ENCODE measurements around the gene SMARCD1.
A peak's percentile ranks its signal among the peaks of the same experiment; 100 is the strongest.

The SMARCD1 gene

DNA sequence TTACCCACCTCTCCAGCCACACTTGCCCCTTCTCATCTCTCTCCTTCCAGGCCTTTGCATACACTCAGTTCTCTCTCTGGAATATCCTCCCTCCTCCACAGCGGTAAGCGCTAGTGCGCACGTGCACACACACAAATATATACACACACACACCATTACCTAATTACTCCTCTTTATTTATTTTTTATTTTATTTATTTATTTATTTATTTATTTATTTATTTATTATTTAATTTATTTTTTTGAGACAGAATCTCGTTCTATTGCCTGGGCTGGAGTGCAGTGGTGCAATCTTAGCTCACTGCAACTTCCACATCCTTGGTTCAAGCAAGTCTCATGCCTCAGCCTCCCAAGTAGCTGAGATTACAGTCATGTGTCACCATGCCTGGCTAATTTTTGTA, 16.1 kb upstream of the SMARCD1 start:
- no peak overlapping the region for H3K4me3 ChIP-seq (ENCODE audit: severe bottlenecking)
- H3K27me3 ChIP-seq (ENCODE audit: insufficient read depth, poor library complexity, severe bottlenecking) = no peaks in the 10 kb centered on the region
- H3K4me1 ChIP-seq (ENCODE audit: insufficient read depth, poor library complexity, severe bottlenecking) = no peaks in the 10 kb centered on the region
- no peaks in the 10 kb centered on the region for H3K36me3 ChIP-seq (ENCODE audit: low read depth)
- no peaks in the 10 kb centered on the region for H3K9me3 ChIP-seq (ENCODE audit: severe bottlenecking)
- no peak overlapping the region for H3K27ac ChIP-seq (ENCODE audit: poor library complexity, severe bottlenecking)
- DNase-seq (ENCODE audit: low spot score) = no peak
- TF ChIP-seq, protein P1, sequence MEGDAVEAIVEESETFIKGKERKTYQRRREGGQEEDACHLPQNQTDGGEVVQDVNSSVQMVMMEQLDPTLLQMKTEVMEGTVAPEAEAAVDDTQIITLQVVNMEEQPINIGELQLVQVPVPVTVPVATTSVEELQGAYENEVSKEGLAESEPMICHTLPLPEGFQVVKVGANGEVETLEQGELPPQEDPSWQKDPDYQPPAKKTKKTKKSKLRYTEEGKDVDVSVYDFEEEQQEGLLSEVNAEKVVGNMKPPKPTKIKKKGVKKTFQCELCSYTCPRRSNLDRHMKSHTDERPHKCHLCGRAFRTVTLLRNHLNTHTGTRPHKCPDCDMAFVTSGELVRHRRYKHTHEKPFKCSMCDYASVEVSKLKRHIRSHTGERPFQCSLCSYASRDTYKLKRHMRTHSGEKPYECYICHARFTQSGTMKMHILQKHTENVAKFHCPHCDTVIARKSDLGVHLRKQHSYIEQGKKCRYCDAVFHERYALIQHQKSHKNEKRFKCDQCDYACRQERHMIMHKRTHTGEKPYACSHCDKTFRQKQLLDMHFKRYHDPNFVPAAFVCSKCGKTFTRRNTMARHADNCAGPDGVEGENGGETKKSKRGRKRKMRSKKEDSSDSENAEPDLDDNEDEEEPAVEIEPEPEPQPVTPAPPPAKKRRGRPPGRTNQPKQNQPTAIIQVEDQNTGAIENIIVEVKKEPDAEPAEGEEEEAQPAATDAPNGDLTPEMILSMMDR (IDR thresholded peaks at IDR 0.05; ENCODE audit: poor library complexity, severe bottlenecking) = no peak
- no peak for ATAC-seq (ENCODE audit: low read depth)

DNA sequence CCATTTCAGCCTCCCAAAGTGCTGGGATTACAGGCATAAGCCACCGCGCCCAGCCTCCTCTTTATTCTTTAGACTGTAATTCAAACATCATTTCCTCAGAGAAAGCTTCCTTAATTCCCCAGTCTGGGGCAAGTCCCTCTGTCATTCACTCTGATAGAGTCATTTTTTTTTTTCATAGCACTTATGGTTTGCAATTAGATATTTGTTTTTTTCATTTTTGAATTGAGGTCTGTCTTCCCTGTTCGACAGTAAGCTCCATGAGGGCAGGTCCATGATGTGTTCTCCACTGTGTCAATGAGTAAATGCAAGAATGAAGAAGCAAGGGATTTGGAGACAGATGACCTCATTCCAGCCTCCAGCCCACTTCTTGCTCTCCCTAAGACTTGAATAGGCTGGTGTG, 15.6 kb upstream of the SMARCD1 start:
- no peak for DNase-seq (ENCODE audit: low spot score)
- no peaks in the 10 kb centered on the region for H3K9me3 ChIP-seq (ENCODE audit: severe bottlenecking)
- H3K4me1 ChIP-seq (ENCODE audit: insufficient read depth, poor library complexity, severe bottlenecking) = no peaks in the 10 kb centered on the region
- no peak overlapping the region for H3K4me3 ChIP-seq (ENCODE audit: severe bottlenecking)
- no peaks in the 10 kb centered on the region for H3K36me3 ChIP-seq (ENCODE audit: low read depth)
- ATAC-seq (ENCODE audit: low read depth) = no peak
- no peak overlapping the region for H3K27ac ChIP-seq (ENCODE audit: poor library complexity, severe bottlenecking)
- no peaks in the 10 kb centered on the region for H3K27me3 ChIP-seq (ENCODE audit: insufficient read depth, poor library complexity, severe bottlenecking)
- TF ChIP-seq, protein P1 (IDR thresholded peaks at IDR 0.05; ENCODE audit: poor library complexity, severe bottlenecking) = no peak

DNA sequence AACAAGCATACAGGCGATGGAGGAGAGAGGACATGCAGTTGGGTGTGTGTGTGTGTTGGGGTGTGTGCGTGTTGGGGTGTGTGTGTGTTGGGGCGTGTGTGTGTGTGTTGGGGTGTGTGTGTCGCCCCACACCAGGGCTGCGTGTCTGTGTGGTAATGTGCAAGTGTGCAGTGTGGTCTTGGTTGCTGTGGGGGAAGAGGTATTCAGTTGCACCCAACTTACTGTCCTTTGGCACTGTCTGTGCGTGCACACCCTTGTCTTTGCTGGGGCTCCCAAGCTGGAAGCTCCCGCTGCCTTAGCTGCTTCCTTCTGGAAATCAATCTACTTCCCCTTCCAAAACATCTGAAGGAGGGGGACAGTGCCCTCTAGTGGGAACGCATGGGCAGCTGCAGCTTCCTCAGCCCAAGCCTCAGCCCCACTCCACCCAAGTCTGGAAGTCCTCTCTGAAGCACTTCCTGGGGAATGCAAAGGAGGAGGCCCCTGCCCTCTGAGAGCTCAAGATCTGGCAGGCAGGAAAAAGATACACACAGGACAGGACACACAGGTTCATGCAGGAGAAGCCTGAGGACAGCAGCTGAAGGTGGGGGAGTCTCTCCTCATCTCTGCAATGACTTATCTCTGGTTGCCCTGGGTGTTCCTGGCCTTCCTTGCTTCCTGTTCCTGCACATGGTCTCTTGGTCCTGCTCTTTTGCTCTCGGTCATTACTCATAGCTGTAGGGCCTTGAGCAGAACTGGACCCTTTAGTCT, 14.7 kb upstream of the SMARCD1 start:
- ATAC-seq (ENCODE audit: low read depth) = peak; percentile 63
- H3K4me3 ChIP-seq (ENCODE audit: severe bottlenecking) = no peak overlapping the region

DNA sequence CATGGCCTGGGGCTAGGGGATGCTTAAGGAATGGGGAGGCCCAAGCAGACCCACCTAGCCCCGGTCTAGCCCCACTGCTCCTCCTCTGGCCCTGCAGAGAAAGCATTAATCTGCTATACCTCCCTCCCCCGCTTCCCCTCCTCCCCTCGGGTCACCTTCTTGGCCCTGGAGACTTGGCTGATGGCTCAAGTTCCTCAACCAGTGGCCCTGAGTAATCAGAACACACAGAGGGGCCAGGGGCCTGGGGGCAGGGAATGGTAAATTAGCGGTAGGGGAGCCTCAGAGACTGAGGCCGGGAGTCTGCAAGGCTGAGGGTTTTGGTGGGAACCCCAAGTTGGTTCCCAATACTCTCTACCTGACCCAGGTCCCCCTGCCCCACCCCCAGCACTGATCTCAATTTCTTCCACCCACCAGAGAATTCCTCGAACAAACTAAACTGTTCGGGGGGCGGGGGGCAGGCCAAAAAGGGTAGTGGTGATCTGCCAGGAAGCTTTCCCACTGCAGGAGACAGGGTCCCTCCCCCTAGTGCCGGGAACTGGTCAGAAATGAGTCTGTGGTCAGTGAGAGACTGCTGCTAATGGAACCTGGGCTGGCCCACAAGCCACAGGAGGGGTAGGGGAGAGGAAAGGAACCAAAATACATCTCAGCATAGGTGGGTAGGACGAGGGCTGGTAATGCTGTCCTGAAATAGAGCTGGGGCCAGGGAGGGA, 12.8 kb upstream of the SMARCD1 start:
- DNase-seq (ENCODE audit: low spot score) (no peak), ATAC-seq (ENCODE audit: low read depth) (no peak)
- no peak overlapping the region for H3K27ac ChIP-seq (ENCODE audit: poor library complexity, severe bottlenecking)
- H3K36me3 ChIP-seq (ENCODE audit: low read depth) = no peaks in the 10 kb centered on the region
- no peaks in the 10 kb centered on the region for H3K9me3 ChIP-seq (ENCODE audit: severe bottlenecking)
- no peaks in the 10 kb centered on the region for H3K4me1 ChIP-seq (ENCODE audit: insufficient read depth, poor library complexity, severe bottlenecking)
- no peak overlapping the region for H3K4me3 ChIP-seq (ENCODE audit: severe bottlenecking)
- H3K27me3 ChIP-seq (ENCODE audit: insufficient read depth, poor library complexity, severe bottlenecking) = no peaks in the 10 kb centered on the region
- TF ChIP-seq, protein P1 (IDR thresholded peaks at IDR 0.05; ENCODE audit: poor library complexity, severe bottlenecking) = no peak

More for the DNA sequence above, 14.7 kb upstream of the SMARCD1 start:
- Histone ChIP-seq H3K36me3 (ENCODE audit: low read depth) (no peaks in the 10 kb centered on the region), H3K27ac (ENCODE audit: poor library complexity, severe bottlenecking) (no peak overlapping the region), H3K9me3 (ENCODE audit: severe bottlenecking) (no peaks in the 10 kb centered on the region), H3K27me3 (ENCODE audit: insufficient read depth, poor library complexity, severe bottlenecking) (no peaks in the 10 kb centered on the region), H3K4me1 (ENCODE audit: insufficient read depth, poor library complexity, severe bottlenecking) (no peaks in the 10 kb centered on the region)
- peak; percentile 69 for DNase-seq (ENCODE audit: low spot score)
- TF ChIP-seq, protein P1 (IDR thresholded peaks at IDR 0.05; ENCODE audit: poor library complexity, severe bottlenecking) = peak; percentile 91

DNA sequence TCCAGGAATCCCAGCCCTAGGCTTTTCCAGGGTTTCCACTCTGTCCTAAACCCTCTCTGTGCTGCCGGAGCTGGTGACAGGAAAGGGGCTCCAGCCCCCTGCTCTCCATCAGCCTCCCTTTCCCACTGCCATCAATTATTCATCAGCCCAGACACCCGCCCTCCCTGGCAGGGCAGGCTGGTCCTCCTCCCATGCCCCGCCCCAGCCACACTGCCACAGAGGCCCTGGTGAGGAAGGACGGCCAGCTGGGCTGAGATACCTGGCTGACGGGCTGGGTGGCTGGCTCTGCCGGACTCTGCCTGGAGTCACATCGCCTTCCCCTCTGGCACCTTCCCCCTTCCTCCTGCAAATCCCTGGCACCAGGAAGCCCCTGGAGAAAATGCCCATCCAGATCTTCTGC, 11.9 kb upstream of the SMARCD1 start:
- no peaks in the 10 kb centered on the region for H3K9me3 ChIP-seq (ENCODE audit: severe bottlenecking)
- no peak overlapping the region for H3K27ac ChIP-seq (ENCODE audit: poor library complexity, severe bottlenecking)
- H3K4me3 ChIP-seq (ENCODE audit: severe bottlenecking) = no peak overlapping the region
- DNase-seq (ENCODE audit: low spot score) (no peak), ATAC-seq (ENCODE audit: low read depth) (no peak)
- no peaks in the 10 kb centered on the region for H3K36me3 ChIP-seq (ENCODE audit: low read depth)
- H3K27me3 ChIP-seq (ENCODE audit: insufficient read depth, poor library complexity, severe bottlenecking) = no peaks in the 10 kb centered on the region
- no peaks in the 10 kb centered on the region for H3K4me1 ChIP-seq (ENCODE audit: insufficient read depth, poor library complexity, severe bottlenecking)
- TF ChIP-seq, protein P1 (IDR thresholded peaks at IDR 0.05; ENCODE audit: poor library complexity, severe bottlenecking) = no peak
